Right atrium auricular region (tissue), 2 donors: ENCODE data around the gene SLBP. TPM values are rescaled to one million over a fixed set of nuclear protein-coding genes. Genes with fewer than 3 reads are reported as not detected.

Experiments
- DNase-seq: peaks from one replicate; pipeline ENCODE4 v3.0.0-alpha.2; 2019; ENCODE audit warnings: low spot score
- H3K27ac ChIP-seq, 2 donors: fragments of 200-600 bp; sonication (generic); 1 replicate in 1 of 2; 2 replicates in 1 of 2; pipeline ENCODE4 v1.5.1; 2016 to 2019
- H3K27me3 ChIP-seq, 2 donors: fragments of 200-600 bp; sonication (generic); one replicate each; pipeline versions ENCODE4 v1.5.1 to v1.6.0; 2017 to 2019
- H3K36me3 ChIP-seq: fragments of 200-600 bp; sonication (generic); one replicate; pipeline ENCODE4 v1.5.1; 2016
- H3K4me1 ChIP-seq, 2 donors: fragments of 200-600 bp; sonication (generic); one replicate each; pipeline versions ENCODE4 v1.5.1 to v1.6.0; 2017 to 2019
- H3K4me3 ChIP-seq, 2 donors: fragments of 200-600 bp; sonication (generic); 1 replicate in 1 of 2; 2 replicates in 1 of 2; pipeline ENCODE4 v1.5.1; 2017 to 2019; ENCODE audit warnings: mild to moderate bottlenecking in 1 of 2, moderate library complexity in 1 of 2
- H3K9me3 ChIP-seq, 2 donors: fragments of 200-600 bp; sonication (generic); one replicate each; pipeline ENCODE4 v1.5.1; 2019
- total RNA-seq, 2 donors: library from RNA; depleted of rRNA; stranded (reverse); fragments of >200 nt; gene quantifications; one replicate each; pipeline ENCODE4 v1.1.0, GENCODE V29; 2016
- TF ChIP-seq, protein P1 (sequence below), 2 donors: fragments of 200-600 bp; sonication (generic); IDR thresholded peaks; one replicate each; pipeline ENCODE4 v1.5.1; 2019; ENCODE audit warnings: antibody characterized with exemption in 2 of 2

The SLBP gene
- total RNA-seq, 2 donors from 2014 or later = 15.6 to 20.1 TPM

GRCh38 chr4:1718095-1718850, 6.2 kb upstream of the SLBP start:
- no peak overlapping the region for H3K4me3 ChIP-seq
- DNase-seq = no peak
- H3K9me3 ChIP-seq = no peaks in the 10 kb centered on the region
- H3K36me3 ChIP-seq = peaks cover 18% of the 10 kb centered on the region
- TF ChIP-seq, protein P1, sequence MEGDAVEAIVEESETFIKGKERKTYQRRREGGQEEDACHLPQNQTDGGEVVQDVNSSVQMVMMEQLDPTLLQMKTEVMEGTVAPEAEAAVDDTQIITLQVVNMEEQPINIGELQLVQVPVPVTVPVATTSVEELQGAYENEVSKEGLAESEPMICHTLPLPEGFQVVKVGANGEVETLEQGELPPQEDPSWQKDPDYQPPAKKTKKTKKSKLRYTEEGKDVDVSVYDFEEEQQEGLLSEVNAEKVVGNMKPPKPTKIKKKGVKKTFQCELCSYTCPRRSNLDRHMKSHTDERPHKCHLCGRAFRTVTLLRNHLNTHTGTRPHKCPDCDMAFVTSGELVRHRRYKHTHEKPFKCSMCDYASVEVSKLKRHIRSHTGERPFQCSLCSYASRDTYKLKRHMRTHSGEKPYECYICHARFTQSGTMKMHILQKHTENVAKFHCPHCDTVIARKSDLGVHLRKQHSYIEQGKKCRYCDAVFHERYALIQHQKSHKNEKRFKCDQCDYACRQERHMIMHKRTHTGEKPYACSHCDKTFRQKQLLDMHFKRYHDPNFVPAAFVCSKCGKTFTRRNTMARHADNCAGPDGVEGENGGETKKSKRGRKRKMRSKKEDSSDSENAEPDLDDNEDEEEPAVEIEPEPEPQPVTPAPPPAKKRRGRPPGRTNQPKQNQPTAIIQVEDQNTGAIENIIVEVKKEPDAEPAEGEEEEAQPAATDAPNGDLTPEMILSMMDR (IDR thresholded peaks at IDR 0.05) = no peak
- H3K27me3 ChIP-seq = no peaks in the 10 kb centered on the region
- peak overlapping the region in 1 of 2 donors; percentile 48 for H3K27ac ChIP-seq
- peaks cover 0 to 74% of the 10 kb centered on the region in 2 donors for H3K4me1 ChIP-seq

DNA sequence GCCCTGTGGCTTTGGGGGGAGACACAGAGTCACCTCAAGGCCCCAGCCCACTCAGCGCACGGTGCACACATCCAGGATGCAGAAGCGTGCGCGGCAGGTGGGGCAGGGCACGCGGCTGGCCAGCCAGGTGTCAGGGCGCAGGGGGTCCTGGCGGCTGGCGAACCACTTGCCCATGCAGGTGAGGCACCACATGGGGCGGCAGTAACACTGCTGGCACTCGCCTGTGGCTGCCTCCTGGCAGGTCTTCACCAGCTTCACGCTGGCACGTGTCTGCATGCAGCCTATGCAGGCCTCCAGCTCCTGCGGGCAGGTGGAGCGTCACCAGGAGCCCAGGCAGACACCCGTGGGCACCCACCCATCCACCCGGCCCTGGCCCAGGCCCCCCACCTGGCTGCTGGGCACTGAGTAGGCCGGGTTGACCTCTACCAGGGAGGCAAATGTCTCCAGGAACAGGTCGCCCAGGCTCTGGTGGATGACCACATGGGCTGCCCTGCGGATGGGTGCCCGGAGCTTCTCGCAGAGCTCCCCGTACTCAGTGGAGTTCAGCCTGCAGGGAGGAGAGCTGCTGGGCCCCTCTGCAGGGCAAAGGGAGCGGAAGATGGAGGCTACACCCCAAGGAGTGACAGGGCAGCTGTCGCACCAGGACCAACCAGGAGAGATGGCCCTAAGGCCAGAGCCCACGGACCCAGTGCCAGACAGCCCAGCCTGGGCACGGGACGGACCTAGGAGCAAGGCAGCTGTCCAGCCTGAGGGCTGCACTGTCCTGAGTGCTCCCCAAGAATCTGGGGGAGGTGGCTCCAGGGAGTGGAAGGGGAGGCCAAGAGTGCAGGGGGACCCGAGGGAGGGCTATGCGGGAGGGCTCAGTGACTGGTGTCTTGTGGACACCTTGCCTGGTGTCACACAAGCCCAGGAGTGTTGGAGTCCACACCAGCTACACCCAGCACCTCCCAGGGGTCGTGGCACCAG, 5.3 kb upstream of the SLBP start:
- no peak overlapping the region for H3K27ac ChIP-seq
- peaks cover 18% of the 10 kb centered on the region for H3K36me3 ChIP-seq
- H3K4me1 ChIP-seq = peaks cover 0 to 76% of the 10 kb centered on the region in 2 donors
- DNase-seq = no peak
- H3K4me3 ChIP-seq = no peak overlapping the region
- no peaks in the 10 kb centered on the region for H3K9me3 ChIP-seq
- TF ChIP-seq, protein P1 (IDR thresholded peaks at IDR 0.05) = no peak
- no peaks in the 10 kb centered on the region for H3K27me3 ChIP-seq

GRCh38 chr4:1716065-1716945, 4.2 kb upstream of the SLBP start:
- TF ChIP-seq, protein P1 (IDR thresholded peaks at IDR 0.05) = no peak
- DNase-seq = no peak
- no peak overlapping the region for H3K4me3 ChIP-seq
- no peak overlapping the region for H3K27ac ChIP-seq
- H3K27me3 ChIP-seq = no peaks in the 10 kb centered on the region
- peaks cover 18% of the 10 kb centered on the region for H3K36me3 ChIP-seq
- peaks cover 0 to 65% of the 10 kb centered on the region in 2 donors for H3K4me1 ChIP-seq
- H3K9me3 ChIP-seq = no peaks in the 10 kb centered on the region

DNA sequence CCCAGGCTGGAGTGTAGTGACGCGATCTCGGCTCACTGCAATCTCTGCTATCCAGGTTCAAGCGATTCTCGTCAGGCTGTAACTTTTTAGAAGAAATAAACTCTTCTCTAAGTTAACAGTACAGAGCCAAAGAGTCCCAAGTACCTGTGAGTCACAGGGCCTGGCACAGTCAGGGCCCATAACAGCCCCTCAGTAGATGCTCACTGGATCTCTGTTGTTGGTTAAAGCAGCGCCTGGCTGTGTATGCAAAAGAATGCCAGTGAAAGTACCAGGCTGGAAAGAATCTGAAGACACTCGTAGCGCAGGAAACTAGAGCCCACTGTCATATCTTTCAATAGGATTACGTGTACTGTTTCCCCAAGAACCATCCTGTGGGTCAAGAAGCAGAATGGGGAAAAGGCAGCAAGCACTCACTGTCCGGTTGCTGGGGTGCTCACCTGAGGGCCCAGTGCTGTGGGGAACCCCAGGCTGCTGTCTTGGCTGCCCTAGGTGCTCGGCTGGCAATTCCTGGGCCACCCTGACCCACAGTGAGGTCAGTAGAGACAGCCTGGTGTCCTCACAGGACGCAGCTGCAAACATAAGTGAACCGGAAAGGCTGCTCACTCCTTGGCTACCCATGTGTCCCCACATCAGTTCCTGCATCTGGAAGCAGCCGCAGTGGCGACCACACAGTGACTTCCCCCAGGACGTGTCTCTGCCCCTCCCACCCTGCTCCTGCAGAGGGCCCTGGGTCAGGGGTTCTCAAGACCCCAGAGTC, 3.1 kb upstream of the SLBP start:
- DNase-seq = no peak
- Histone ChIP-seq H3K9me3 (no peaks in the 10 kb centered on the region), H3K4me3 (no peak overlapping the region), H3K27me3 (no peaks in the 10 kb centered on the region), H3K4me1 (peaks cover 0 to 70% of the 10 kb centered on the region in 2 donors), H3K36me3 (peaks cover 18% of the 10 kb centered on the region), H3K27ac (peak overlapping the region; percentile 13 to 26)
- TF ChIP-seq, protein P1 (IDR thresholded peaks at IDR 0.05) = no peak
